ENCODE results near the gene ITM2B. TPM values are rescaled to one million over a fixed set of nuclear protein-coding genes. Genes with fewer than 3 reads are reported as not detected.
A peak's percentile ranks its signal among the peaks of the same experiment; 100 is the strongest.

ITM2B gene
- total RNA-seq (2014; rRNA removed) (74.6 and 105 TPM in 2 replicates), Bru-seq, nascent RNA (percentile 79 among the genes with signal in this experiment), BruChase-seq, experiment 1, labeled RNA remaining after a 6-hour chase (percentile 64 among the genes with signal in this experiment), BruChase-seq, experiment 2, labeled RNA remaining after a 2-hour chase (percentile 66 among the genes with signal in this experiment)
- long read RNA-seq, full-length matches to known transcripts, result 294 of 302 reads
- long read RNA-seq, partial matches to known transcripts, result 6 of 302 reads
- long read RNA-seq, other reads (novel, unspliced or antisense), result 2 of 302 reads

- H3K4me2 ChIP-seq (ENCODE audit: low read length), result peak within 1 kb of the TSS; percentile 94
- no peaks in the 10 kb centered on the region for H4K20me1 ChIP-seq (ENCODE audit: low read length)
- peak within 1 kb of the TSS; percentile 97 for H2AFZ ChIP-seq (ENCODE audit: low read length)
- TF ChIP-seq EZH2 (IDR thresholded peaks at IDR 0.05; ENCODE audit: low read length, unreplicated experiment) (no peak), CTCF (conservative IDR thresholded peaks at IDR 0.05; ENCODE audit: low read depth, low read length) (peak; percentile 45; the same call in 1 of the 2 replicates)
- ATAC-seq (peak; percentile 84), DNase-seq (peak; percentile 52)
- H3K27me3 ChIP-seq (ENCODE audit: low read length), result no peaks in the 10 kb centered on the region
- H3K36me3 ChIP-seq (ENCODE audit: low read depth, low read length), result no peaks in the 10 kb centered on the region
- ChIA-PET CTCF (no interaction called here), POLR2A (ENCODE audit: unreplicated experiment) (interaction anchor here (0.5 to 0.7 kb wide), 2 partner anchors 63 to 100 kb away, joined by 3 to 4 read pairs; no protein-coding TSS in a partner anchor)
- H3K79me2 ChIP-seq (ENCODE audit: low read length), result peaks cover 49% of the 10 kb centered on the region
- peak within 1 kb of the TSS; percentile 88 for H3K4me3 ChIP-seq (ENCODE audit: low read length)
- no peaks in the 10 kb centered on the region for H3K9me2 ChIP-seq (replicated peaks; ENCODE audit: low read length)
- peak within 1 kb of the TSS; percentile 32; the same call in 1 of the 2 replicates for H3K27ac ChIP-seq (ENCODE audit: low read length)
- peak within 1 kb of the TSS; percentile 84 for H3K9ac ChIP-seq (ENCODE audit: low read length)
- H3K9me3 ChIP-seq (ENCODE audit: low read length), result no peaks in the 10 kb centered on the region
- intact Hi-C loops (cut with micrococcal nuclease), result loop anchor here (2.0 to 10.0 kb wide), 4 partner anchors 69 to 352 kb away; partner anchors contain the start of gene RB1
- BruUV-seq (replicated peaks), result no TSS peak
- no peaks in the 10 kb centered on the region for H3F3A ChIP-seq (ENCODE audit: low read length, unreplicated experiment)
- H3K4me1 ChIP-seq (ENCODE audit: insufficient read depth, low read length), result peaks cover 32% of the 10 kb centered on the region
Observed at GRCh38 chr13:48233046-48233888, at the start of gene ITM2B. ITM2B (plus strand) TSS chr13:48233206; CDS start chr13:48233361, 155 bp downstream.

- Histone ChIP-seq H3K79me2 (ENCODE audit: low read length) (no peaks in the 10 kb centered on the region), H3K4me1 (ENCODE audit: insufficient read depth, low read length) (no peaks in the 10 kb centered on the region), H4K20me1 (ENCODE audit: low read length) (no peaks in the 10 kb centered on the region), H3K4me2 (ENCODE audit: low read length) (no peak overlapping the region), H3K9me2 (replicated peaks; ENCODE audit: low read length) (no peaks in the 10 kb centered on the region), H2AFZ (ENCODE audit: low read length) (no peak overlapping the region), H3K9ac (ENCODE audit: low read length) (no peak overlapping the region), H3K9me3 (ENCODE audit: low read length) (no peaks in the 10 kb centered on the region), H3K27me3 (ENCODE audit: low read length) (no peaks in the 10 kb centered on the region), H3K4me3 (ENCODE audit: low read length) (no peak overlapping the region), H3K27ac (ENCODE audit: low read length) (no peak overlapping the region), H3K36me3 (ENCODE audit: low read depth, low read length) (no peaks in the 10 kb centered on the region), H3F3A (ENCODE audit: low read length, unreplicated experiment) (no peaks in the 10 kb centered on the region)
- ChIA-PET CTCF (no interaction called here), POLR2A (ENCODE audit: unreplicated experiment) (no interaction called here)
- ATAC-seq (no peak), DNase-seq (no peak)
- intact Hi-C loops (cut with micrococcal nuclease), result no loop called here
- TF ChIP-seq EZH2phosphoT487 (IDR thresholded peaks at IDR 0.05; ENCODE audit: borderline replicate concordance, low read length) (no peak), CTCF (conservative IDR thresholded peaks at IDR 0.05; ENCODE audit: low read depth, low read length) (no peak), EZH2 (IDR thresholded peaks at IDR 0.05; ENCODE audit: low read length, unreplicated experiment) (no peak)
- no TSS peak for BruUV-seq (replicated peaks)
Observed at GRCh38 chr13:48184260-48184659, 48.7 kb upstream of the ITM2B start.
